Adrenal gland (tissue), 5 donors: ENCODE results near the gene ASNSD1.

ENCODE experiments used
- POLR2A ChIP-seq, 2 donors: fragments of 450-650 bp; IDR thresholded peaks; one replicate each; pipeline ENCODE4 v1.6.1; 2017; ENCODE audit warnings: antibody characterized with exemption in 2 of 2, mild to moderate bottlenecking in 2 of 2, moderate library complexity in 1 of 2
- TF ChIP-seq, protein P1 (sequence below), 6 experiments: fragments of 450-650 bp in 4 of 6; fragments of 200-600 bp in 2 of 6; sonication (generic) in 1 of 6; IDR thresholded peaks; 1 replicate in 5 of 6; 2 replicates in 1 of 6; pipeline versions ENCODE4 v1.5.1 to v1.8.0; 2016 to 2021; ENCODE audit warnings: antibody characterized with exemption in 6 of 6, mild to moderate bottlenecking in 2 of 6, moderate library complexity in 1 of 6
- donor health status: DM: no; HTN: no; CAD: no.

DNA sequence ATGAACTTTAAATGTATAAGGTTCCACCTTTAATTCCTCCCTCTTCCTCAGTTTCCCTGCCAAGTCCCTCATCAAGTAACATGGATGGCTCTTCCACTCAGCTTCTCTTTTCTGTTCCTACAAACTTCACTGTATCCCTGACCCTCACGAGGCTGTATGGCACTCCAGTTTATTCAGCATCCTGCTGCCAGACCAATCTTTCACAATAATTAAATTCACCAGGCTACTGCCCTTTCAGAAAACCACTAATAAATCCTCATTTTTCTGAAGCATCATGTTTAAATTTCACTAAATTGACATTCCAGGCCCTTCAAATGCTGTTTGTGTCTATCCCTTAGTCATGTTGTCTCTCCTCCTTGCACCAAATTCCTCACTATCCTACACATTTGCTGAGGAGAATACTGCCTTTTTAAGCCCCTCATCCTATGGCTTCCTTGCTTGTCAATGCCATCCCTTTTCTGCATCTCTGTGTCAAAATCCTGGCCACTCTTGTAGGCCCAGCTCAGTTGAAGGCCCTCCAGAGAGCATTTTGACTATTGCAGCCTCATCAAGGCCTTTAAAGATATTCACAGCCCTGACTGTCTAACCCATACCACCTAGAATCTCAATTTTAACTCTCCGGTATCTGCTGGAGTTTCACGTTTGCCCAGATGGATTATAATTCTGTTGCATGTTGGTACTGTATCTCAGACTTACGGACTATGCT is 22.8 kb upstream of the ASNSD1 start:
- TF ChIP-seq, protein P1, sequence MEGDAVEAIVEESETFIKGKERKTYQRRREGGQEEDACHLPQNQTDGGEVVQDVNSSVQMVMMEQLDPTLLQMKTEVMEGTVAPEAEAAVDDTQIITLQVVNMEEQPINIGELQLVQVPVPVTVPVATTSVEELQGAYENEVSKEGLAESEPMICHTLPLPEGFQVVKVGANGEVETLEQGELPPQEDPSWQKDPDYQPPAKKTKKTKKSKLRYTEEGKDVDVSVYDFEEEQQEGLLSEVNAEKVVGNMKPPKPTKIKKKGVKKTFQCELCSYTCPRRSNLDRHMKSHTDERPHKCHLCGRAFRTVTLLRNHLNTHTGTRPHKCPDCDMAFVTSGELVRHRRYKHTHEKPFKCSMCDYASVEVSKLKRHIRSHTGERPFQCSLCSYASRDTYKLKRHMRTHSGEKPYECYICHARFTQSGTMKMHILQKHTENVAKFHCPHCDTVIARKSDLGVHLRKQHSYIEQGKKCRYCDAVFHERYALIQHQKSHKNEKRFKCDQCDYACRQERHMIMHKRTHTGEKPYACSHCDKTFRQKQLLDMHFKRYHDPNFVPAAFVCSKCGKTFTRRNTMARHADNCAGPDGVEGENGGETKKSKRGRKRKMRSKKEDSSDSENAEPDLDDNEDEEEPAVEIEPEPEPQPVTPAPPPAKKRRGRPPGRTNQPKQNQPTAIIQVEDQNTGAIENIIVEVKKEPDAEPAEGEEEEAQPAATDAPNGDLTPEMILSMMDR (IDR thresholded peaks at IDR 0.05), result no peak
- no peak for TF ChIP-seq POLR2A (IDR thresholded peaks at IDR 0.05)
